Measurements from ENCODE around the gene RNF220. TPM values are rescaled to one million over a fixed set of nuclear protein-coding genes. Genes with fewer than 3 reads are reported as not detected.

The RNF220 gene
- total and polyA plus RNA-seq, 2 of the 4 experiments (the other 2 are of a cell fraction): 71.8 to 77.1 TPM

GRCh38 chr1:44508397-44508745 lies 103.3 kb downstream of the RNF220 start:
- H3K4me3 ChIP-seq (ENCODE audit: insufficient read depth, low read depth, low read length): no peak overlapping the region
- POLR2A ChIA-PET (ENCODE audit: unreplicated experiment): no interaction called here
- H2BK20ac ChIP-seq (ENCODE audit: low read depth, low read length): no peak overlapping the region
- no peaks in the 10 kb centered on the region for H3K4me1 ChIP-seq (ENCODE audit: control insufficient read depth, insufficient read depth, low read length)
- no peak for ATAC-seq (ENCODE audit: low read depth)
- H2AK5ac ChIP-seq (ENCODE audit: low read depth, low read length): no peak overlapping the region
- H2BK120ac ChIP-seq (ENCODE audit: low read depth, low read length): no peak overlapping the region
- WGBS, 2 experiments (ENCODE audit: extremely low coverage in 2 of 2, insufficient read length in 1 of 2): 78% methylated on average over 5 of the region's 5 CpGs; no CpG with 5 or more reads in 1 of the 2 experiments
- H3K9me3 ChIP-seq (ENCODE audit: control insufficient read depth, insufficient read depth, low read length): no peaks in the 10 kb centered on the region
- intact Hi-C loops (cut with micrococcal nuclease): no loop called here
- H3K4ac ChIP-seq (ENCODE audit: low read depth, low read length): no peak overlapping the region
- no peak overlapping the region for H3K27ac ChIP-seq (ENCODE audit: insufficient read depth, low read length)
- no peak overlapping the region for H3K18ac ChIP-seq (ENCODE audit: low read depth, low read length)
- no peak for DNase-seq
- H4K5ac ChIP-seq (ENCODE audit: low read depth, low read length): no peak overlapping the region
- dilution Hi-C loops (cut with HindIII; ENCODE audit: low sequenced_read_pairs, unreplicated experiment): no loop called here
- H4K91ac ChIP-seq (ENCODE audit: insufficient read depth, low read depth, low read length): no peak overlapping the region
- no peak overlapping the region for H2AK9ac ChIP-seq (replicated peaks; ENCODE audit: low read depth, low read length, poor library complexity)
- in situ Hi-C loops (cut with MboI; ENCODE audit: low sequenced_read_pairs): no loop called here
- CTCF ChIA-PET: no interaction called here
- no peak overlapping the region for H3K23ac ChIP-seq (ENCODE audit: low read depth, low read length)
- no peaks in the 10 kb centered on the region for H3K79me1 ChIP-seq (ENCODE audit: low read depth in 1 of 2, low read length in 2 of 2)
- no peak overlapping the region for H4K8ac ChIP-seq (ENCODE audit: low read depth in 2 of 2, low read length in 2 of 2)
- H2BK5ac ChIP-seq (ENCODE audit: low read depth, low read length, poor library complexity, severe bottlenecking): no peak overlapping the region
- no peak overlapping the region for H3K4me2 ChIP-seq (ENCODE audit: low read depth, low read length)
- BruUV-seq (replicated peaks): no TSS peak
- H3K36me3 ChIP-seq (ENCODE audit: control insufficient read depth, insufficient read depth, low read length): no peaks in the 10 kb centered on the region
- no peak overlapping the region for H2AFZ ChIP-seq (replicated peaks; ENCODE audit: low read length, poor library complexity)
- H2BK15ac ChIP-seq (ENCODE audit: low read depth, low read length): no peak overlapping the region
- TF ChIP-seq CEBPB (IDR thresholded peaks at IDR 0.05; ENCODE audit: low read depth, low read length): no peak
- no peak for TF ChIP-seq BHLHE40 (IDR thresholded peaks at IDR 0.05; ENCODE audit: low read depth, low read length)
- TF ChIP-seq SMC3 (IDR thresholded peaks at IDR 0.05; ENCODE audit: low read depth, low read length): no peak
- TF ChIP-seq CHD1 (IDR thresholded peaks at IDR 0.05; ENCODE audit: low read depth, low read length): no peak
- TF ChIP-seq, protein P1, sequence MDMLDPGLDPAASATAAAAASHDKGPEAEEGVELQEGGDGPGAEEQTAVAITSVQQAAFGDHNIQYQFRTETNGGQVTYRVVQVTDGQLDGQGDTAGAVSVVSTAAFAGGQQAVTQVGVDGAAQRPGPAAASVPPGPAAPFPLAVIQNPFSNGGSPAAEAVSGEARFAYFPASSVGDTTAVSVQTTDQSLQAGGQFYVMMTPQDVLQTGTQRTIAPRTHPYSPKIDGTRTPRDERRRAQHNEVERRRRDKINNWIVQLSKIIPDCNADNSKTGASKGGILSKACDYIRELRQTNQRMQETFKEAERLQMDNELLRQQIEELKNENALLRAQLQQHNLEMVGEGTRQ (IDR thresholded peaks at IDR 0.05; ENCODE audit: low read depth, low read length): no peak
- TF ChIP-seq ELK1 (IDR thresholded peaks at IDR 0.05; ENCODE audit: borderline replicate concordance, low read depth, low read length): no peak
- TF ChIP-seq POLR2A (IDR thresholded peaks at IDR 0.05; ENCODE audit: low read depth, low read length): no peak
- no peak for TF ChIP-seq MAFK (IDR thresholded peaks at IDR 0.05; ENCODE audit: low read depth, low read length)
- no peak for TF ChIP-seq MXI1 (IDR thresholded peaks at IDR 0.05; ENCODE audit: borderline replicate concordance, low read depth, low read length)
- no peak for TF ChIP-seq RFX5 (IDR thresholded peaks at IDR 0.05; ENCODE audit: low read depth, low read length)
- TF ChIP-seq RCOR1 (IDR thresholded peaks at IDR 0.05; ENCODE audit: insufficient replicate concordance, low read length): no peak
- TF ChIP-seq NFE2L2 (IDR thresholded peaks at IDR 0.05; ENCODE audit: low read depth, low read length): no peak
- no peak for TF ChIP-seq FOS (IDR thresholded peaks at IDR 0.05; ENCODE audit: low read depth, low read length)
- TF ChIP-seq RAD21 (IDR thresholded peaks at IDR 0.05; ENCODE audit: low read length): no peak
- TF ChIP-seq CTCF (conservative IDR thresholded peaks at IDR 0.05; ENCODE audit: low read depth, low read length): no peak
- no peaks in the 10 kb centered on the region for H4K20me1 ChIP-seq (ENCODE audit: insufficient read depth, low read length)
- H3K9ac ChIP-seq (ENCODE audit: low read depth, low read length): no peak overlapping the region
- H3K27me3 ChIP-seq (ENCODE audit: control insufficient read depth, insufficient read depth, low read length): peaks cover 61% of the 10 kb centered on the region
- no peaks in the 10 kb centered on the region for H3K9me1 ChIP-seq (ENCODE audit: insufficient read depth, low read length)
- H3K14ac ChIP-seq (replicated peaks; ENCODE audit: low read depth, low read length): no peak overlapping the region
- no peak overlapping the region for H3K56ac ChIP-seq (ENCODE audit: extremely low read depth, insufficient read depth, low read length)
